GM18526 (cell line): ENCODE data around the gene HPCAL1.

ENCODE experiments used
- POLR2A ChIP-seq: IDR thresholded peaks from 3 replicates; pipeline ENCODE4 v1.6.1; 2011; ENCODE audit not compliant: insufficient read length; ENCODE audit errors: extremely low read depth

Gene HPCAL1

GRCh38 chr2:10329880-10330699, 27.4 kb downstream of the HPCAL1 start:
- TF ChIP-seq POLR2A = no peak

GRCh38 chr2:10330700-10331026, 28.0 kb downstream of the HPCAL1 start:
- no peak for TF ChIP-seq POLR2A

GRCh38 chr2:10331027-10331701, 28.5 kb downstream of the HPCAL1 start:
- peak; percentile 26 for TF ChIP-seq POLR2A

GRCh38 chr2:10331702-10332401, 29.1 kb downstream of the HPCAL1 start:
- TF ChIP-seq POLR2A = no peak

GRCh38 chr2:10332402-10333246, 29.9 kb downstream of the HPCAL1 start:
- TF ChIP-seq POLR2A = no peak

GRCh38 chr2:10333247-10333613, 30.5 kb downstream of the HPCAL1 start:
- TF ChIP-seq POLR2A = no peak

- TF ChIP-seq POLR2A = no peak
Observed at GRCh38 chr2:10333966-10334365, 31.3 kb downstream of the HPCAL1 start.

GRCh38 chr2:10335046-10335840, 32.5 kb downstream of the HPCAL1 start:
- TF ChIP-seq POLR2A = no peak

GRCh38 chr2:10336283-10336682, 33.6 kb downstream of the HPCAL1 start:
- TF ChIP-seq POLR2A = no peak

- no peak for TF ChIP-seq POLR2A
Observed at GRCh38 chr2:10337449-10338269, 35.0 kb downstream of the HPCAL1 start.

- TF ChIP-seq POLR2A = no peak
Observed at GRCh38 chr2:10338270-10339188, 35.8 kb downstream of the HPCAL1 start.
